Spleen (tissue), 11 donors: ENCODE measurements around the gene MMRN2. TPM values are rescaled to one million over a fixed set of nuclear protein-coding genes. Genes with fewer than 3 reads are reported as not detected.
"Not testable (repeated sequence)": the region's sequence is repeated elsewhere in the genome, so short reads cannot be mapped to it uniquely, and the experiment has no call there.

ENCODE experiments used
- DNase-seq: peaks from one replicate; pipeline ENCODE4 v3.0.0-alpha.2; 2020
- H3K27ac ChIP-seq, 8 donors: fragments of 200-600 bp; sonication (generic) in 7 of 8; 1 replicate in 4 of 8; 2 replicates in 4 of 8; pipeline versions ENCODE4 v1.5.0 to v1.8.0; 2016 to 2021; ENCODE audit warnings: inconsistent platforms in 4 of 8, mild to moderate bottlenecking in 4 of 8, moderate library complexity in 1 of 8
- H3K27me3 ChIP-seq, 7 donors: fragments of 200-600 bp; sonication (generic) in 6 of 7; replicated peaks in 1 of 7; 1 replicate in 4 of 7; 2 replicates in 3 of 7; pipeline versions ENCODE4 v1.5.0 to v1.8.0; 2016 to 2021; ENCODE audit warnings: inconsistent platforms in 3 of 7, mild to moderate bottlenecking in 1 of 7
- H3K36me3 ChIP-seq, 6 donors: fragments of 200-600 bp; sonication (generic) in 5 of 6; 1 replicate in 4 of 6; 2 replicates in 2 of 6; pipeline versions ENCODE4 v1.5.0 to v1.8.0; 2016 to 2021; ENCODE audit warnings: inconsistent platforms in 2 of 6
- H3K4me1 ChIP-seq, 6 donors: fragments of 200-600 bp; sonication (generic) in 5 of 6; 1 replicate in 3 of 6; 2 replicates in 3 of 6; pipeline versions ENCODE4 v1.5.0 to v1.8.0; 2016 to 2021; ENCODE audit warnings: inconsistent platforms in 3 of 6
- H3K4me3 ChIP-seq, 8 donors: fragments of 200-600 bp; sonication (generic) in 7 of 8; 1 replicate in 4 of 8; 2 replicates in 4 of 8; pipeline versions ENCODE4 v1.5.0 to v1.8.0; 2016 to 2021; ENCODE audit warnings: inconsistent platforms in 4 of 8, mild to moderate bottlenecking in 4 of 8, moderate library complexity in 2 of 8
- H3K9me3 ChIP-seq, 8 donors: fragments of 200-600 bp; sonication (generic) in 7 of 8; 1 replicate in 4 of 8; 2 replicates in 4 of 8; pipeline versions ENCODE4 v1.5.0 to v1.8.0; 2016 to 2021; ENCODE audit warnings: inconsistent platforms in 4 of 8
- POLR2A ChIP-seq, 3 donors: fragments of 450-650 bp; IDR thresholded peaks; one replicate each; pipeline ENCODE4 v1.5.1; 2017; ENCODE audit warnings: antibody characterized with exemption in 3 of 3, mild to moderate bottlenecking in 1 of 3
- POLR2AphosphoS5 ChIP-seq, 3 donors: sonication (generic); formaldehyde crosslinking; IDR thresholded peaks; one replicate each; pipeline ENCODE4 v1.5.1; 2017; ENCODE audit warnings: antibody characterized with exemption in 3 of 3
- WGBS, 5 donors: extraction: QIAGEN DNeasy Blood & Tissue Kit in 3 of 5; methylation state at CpG; one replicate each; pipeline versions ENCODE4 v1.1.5 to v1.1.7; 2013 to 2018; 5-methylcytosine and 5-hydroxymethylcytosine counted together
- intact Hi-C: fragments of 100-400 bp; cut with DNase I; formaldehyde crosslinking; loops from one replicate; pipeline ENCODE4 v1.15.0; 2023; ENCODE audit warnings: low total_unique reads
- polyA plus RNA-seq, 3 donors: library from polyadenylated mRNA; stranded (reverse); fragments of 200-250 nt; gene quantifications; one replicate each; pipeline ENCODE4 v1.2.1, GENCODE V29; 2013
- total RNA-seq, 7 donors: library from RNA; depleted of rRNA in 3 of 7; stranded (reverse); fragments of >200 nt in 3 of 7; fragmentation: NEBNext Ultra II Directional in 4 of 7; extraction: Animal tissue kit (Norgen Biotek cat#: 25700) in 4 of 7; gene quantifications; one replicate each; pipeline versions ENCODE4 v1.1.0 to v1.2.1, GENCODE V29; 2016 to 2021
- TF ChIP-seq, protein P1 (sequence below), 11 experiments: fragments of 200-600 bp in 7 of 11; fragments of 450-650 bp in 4 of 11; sonication (generic) in 4 of 11; IDR thresholded peaks in 8 of 11; conservative IDR thresholded peaks in 3 of 11; 1 replicate in 7 of 11; 2 replicates in 4 of 11; pipeline versions ENCODE4 v1.4.0 to v1.8.0; 2016 to 2021; ENCODE audit warnings: antibody characterized with exemption in 11 of 11, inconsistent platforms in 4 of 11, mild to moderate bottlenecking in 1 of 11
- donor health status: healthy with polysubstance abuse.
- donor health status: DM: no; HTN: no; CAD: no; lungs with moderate emphysema.
- donor health status: DM: no; HTN: no; CAD: no.
- donor health status: Bipolar disorder and iron deficiency.
- donor health status: healthy.
- donor health status: DM: no; HTN: no; CAD: no.
- donor health status: DM: yes; HTN: yes; CAD: no.

MMRN2 gene
- total and polyA plus RNA-seq, 10 donors, result 4.8 to 120 (median 77.0) TPM

DNA sequence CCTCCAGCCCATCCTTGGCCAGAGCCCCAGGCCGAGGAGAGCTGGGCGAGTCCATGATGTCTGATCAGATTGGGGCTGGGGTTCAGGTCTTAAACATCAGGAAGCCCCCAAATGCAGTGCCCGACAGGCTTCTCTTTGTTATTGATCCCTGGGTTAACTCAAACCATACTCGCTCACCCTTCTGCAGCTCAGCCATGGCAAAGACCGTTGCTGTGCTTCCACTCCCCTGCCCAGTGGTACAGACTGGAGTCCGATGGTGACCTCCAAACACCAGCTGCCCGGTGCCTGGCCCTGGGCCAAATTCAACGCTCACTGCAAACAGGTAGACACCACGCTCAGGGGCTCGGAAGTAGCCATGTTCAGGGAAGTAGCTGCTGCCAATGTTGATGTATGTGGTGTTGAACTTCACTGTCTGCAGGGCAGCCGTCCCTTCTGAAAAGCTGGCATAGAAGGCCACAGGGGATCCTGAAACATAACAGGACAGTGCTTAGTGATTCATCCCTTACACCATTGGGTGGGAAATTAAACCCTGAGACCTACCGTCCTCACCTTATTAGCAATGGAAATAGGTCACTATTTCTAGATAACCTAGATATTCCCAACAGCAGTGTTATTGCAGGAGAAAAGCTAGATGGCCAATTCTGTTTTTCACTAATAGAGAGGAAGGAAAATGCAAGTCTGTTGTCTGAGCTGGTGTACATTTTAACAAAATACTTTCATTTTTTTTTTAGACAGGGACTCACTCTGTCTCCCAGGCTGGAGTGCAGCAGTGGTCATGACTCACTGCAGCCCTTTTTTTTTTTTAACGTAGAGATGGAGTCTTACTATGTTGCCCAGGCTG is 20.5 kb downstream of the MMRN2 start:
- Histone ChIP-seq H3K27ac (no peak overlapping the region), H3K36me3 (peaks cover 0 to 59% (median 5%) of the 10 kb centered on the region in 6 donors), H3K4me3 (no peak overlapping the region), H3K27me3 (no peaks in the 10 kb centered on the region), H3K9me3 (no peaks in the 10 kb centered on the region), H3K4me1 (peaks cover 4 to 33% (median 15%) of the 10 kb centered on the region in 6 donors)
- intact Hi-C loops, result no loop called here
- WGBS, 5 donors, result 80 to 90% (median 83%) methylated on average over 7 to 13 of the region's 13 CpGs
- TF ChIP-seq, protein P1, sequence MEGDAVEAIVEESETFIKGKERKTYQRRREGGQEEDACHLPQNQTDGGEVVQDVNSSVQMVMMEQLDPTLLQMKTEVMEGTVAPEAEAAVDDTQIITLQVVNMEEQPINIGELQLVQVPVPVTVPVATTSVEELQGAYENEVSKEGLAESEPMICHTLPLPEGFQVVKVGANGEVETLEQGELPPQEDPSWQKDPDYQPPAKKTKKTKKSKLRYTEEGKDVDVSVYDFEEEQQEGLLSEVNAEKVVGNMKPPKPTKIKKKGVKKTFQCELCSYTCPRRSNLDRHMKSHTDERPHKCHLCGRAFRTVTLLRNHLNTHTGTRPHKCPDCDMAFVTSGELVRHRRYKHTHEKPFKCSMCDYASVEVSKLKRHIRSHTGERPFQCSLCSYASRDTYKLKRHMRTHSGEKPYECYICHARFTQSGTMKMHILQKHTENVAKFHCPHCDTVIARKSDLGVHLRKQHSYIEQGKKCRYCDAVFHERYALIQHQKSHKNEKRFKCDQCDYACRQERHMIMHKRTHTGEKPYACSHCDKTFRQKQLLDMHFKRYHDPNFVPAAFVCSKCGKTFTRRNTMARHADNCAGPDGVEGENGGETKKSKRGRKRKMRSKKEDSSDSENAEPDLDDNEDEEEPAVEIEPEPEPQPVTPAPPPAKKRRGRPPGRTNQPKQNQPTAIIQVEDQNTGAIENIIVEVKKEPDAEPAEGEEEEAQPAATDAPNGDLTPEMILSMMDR (IDR thresholded peaks at IDR 0.05 in 8 of 11, conservative IDR thresholded peaks at IDR 0.05 in 3 of 11), result no peak
- TF ChIP-seq POLR2AphosphoS5 (IDR thresholded peaks at IDR 0.05) (peak in 1 of 3 donors; percentile 20), POLR2A (IDR thresholded peaks at IDR 0.05) (no peak)
- no peak for DNase-seq

DNA sequence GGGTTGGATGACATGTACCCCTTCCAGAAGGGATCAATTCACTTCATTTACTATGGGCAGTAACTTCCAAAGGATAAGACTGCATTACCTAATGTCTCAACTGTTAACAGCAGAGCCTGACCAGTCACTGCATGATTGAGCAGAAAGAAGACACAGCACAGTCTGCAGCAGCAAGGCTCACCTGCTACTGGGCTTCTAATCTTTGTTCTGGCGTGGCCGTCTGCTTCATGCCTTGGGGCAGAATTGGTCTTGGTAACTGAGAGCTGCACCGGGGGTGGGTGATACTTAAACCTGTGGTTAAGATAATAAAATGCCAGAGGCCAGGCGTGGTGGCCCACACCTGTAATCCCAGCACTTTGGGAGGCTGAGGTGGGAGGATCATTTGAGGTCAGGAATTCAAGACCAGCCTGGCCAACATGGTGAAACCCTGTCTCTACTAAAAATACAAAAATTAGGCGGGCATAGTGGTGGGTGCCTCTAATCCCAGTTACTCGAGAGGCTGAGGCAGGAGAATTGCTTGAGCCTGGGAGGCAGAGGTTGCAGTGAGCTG is 23.2 kb downstream of the MMRN2 start:
- intact Hi-C loops, DNase-seq, H3K4me3 ChIP-seq, H3K4me1 ChIP-seq, H3K27me3 ChIP-seq, H3K9me3 ChIP-seq, H3K27ac ChIP-seq: not testable (repeated sequence)
- WGBS, 5 donors, result 83 to 91% (median 86%) methylated on average over 6 of the region's 6 CpGs
- H3K36me3 ChIP-seq, result peaks cover 0 to 74% (median 5%) of the 10 kb centered on the region in 6 donors

DNA sequence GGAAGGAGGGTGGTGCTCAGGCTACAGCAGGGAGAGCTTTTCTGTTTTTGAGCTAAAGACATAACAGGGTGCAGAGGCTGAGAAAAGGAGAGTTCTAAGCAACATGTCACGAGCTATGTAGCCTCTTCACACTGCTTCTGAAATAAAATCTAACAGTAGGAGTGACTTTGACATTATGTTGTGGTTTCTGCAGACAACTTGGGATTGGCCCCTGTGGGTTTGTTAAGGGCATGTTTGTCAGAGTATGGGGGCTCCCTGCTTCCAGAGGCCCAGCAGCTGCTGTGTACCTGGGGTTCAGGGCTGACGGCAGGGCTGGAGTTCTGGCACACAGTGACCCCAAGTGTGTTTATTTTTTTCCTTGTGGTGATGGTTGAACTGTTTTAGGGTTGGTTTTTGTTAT is 24.7 kb downstream of the MMRN2 start:
- H3K4me3 ChIP-seq, result no peak overlapping the region
- no peak for DNase-seq
- H3K27ac ChIP-seq, result no peak overlapping the region
- no peaks in the 10 kb centered on the region for H3K9me3 ChIP-seq
- peaks cover 0 to 70% (median 6%) of the 10 kb centered on the region in 6 donors for H3K36me3 ChIP-seq
- WGBS, 5 donors, result 73 to 86% (median 78%) methylated on average over 2 of the region's 2 CpGs
- TF ChIP-seq POLR2AphosphoS5 (IDR thresholded peaks at IDR 0.05) (no peak), POLR2A (IDR thresholded peaks at IDR 0.05) (no peak)
- TF ChIP-seq, protein P1 (IDR thresholded peaks at IDR 0.05 in 8 of 11, conservative IDR thresholded peaks at IDR 0.05 in 3 of 11), result no peak
- intact Hi-C loops, result no loop called here
- H3K27me3 ChIP-seq, result no peaks in the 10 kb centered on the region
- H3K4me1 ChIP-seq, result no peaks in the 10 kb centered on the region

DNA sequence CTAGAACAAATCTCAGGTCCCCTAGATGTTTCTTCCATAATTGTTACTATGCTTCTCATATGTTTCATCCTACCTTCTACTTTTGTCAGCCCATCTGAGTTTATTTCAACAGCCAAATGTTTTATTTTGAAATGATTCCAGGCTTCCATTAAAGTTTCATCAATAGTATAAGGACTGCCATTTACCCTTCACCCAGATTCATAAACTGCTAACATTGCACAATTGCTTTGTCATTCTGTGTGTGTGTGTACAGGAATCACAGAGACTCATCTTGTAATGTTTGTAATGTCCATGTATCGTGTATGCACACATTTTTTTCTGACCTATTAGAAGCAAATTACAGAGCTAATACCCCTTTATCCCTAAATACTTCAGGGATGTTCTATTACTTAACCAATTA is 25.5 kb downstream of the MMRN2 start:
- Histone ChIP-seq H3K4me1 (no peaks in the 10 kb centered on the region), H3K4me3 (no peak overlapping the region), H3K9me3 (no peaks in the 10 kb centered on the region), H3K36me3 (peaks cover 0 to 62% (median 6%) of the 10 kb centered on the region in 6 donors), H3K27ac (no peak overlapping the region), H3K27me3 (no peaks in the 10 kb centered on the region)
- 67 to 83% (median 80%) methylated on average over 1 of the region's 1 CpG for WGBS, 5 donors
- TF ChIP-seq POLR2A (IDR thresholded peaks at IDR 0.05) (no peak), POLR2AphosphoS5 (IDR thresholded peaks at IDR 0.05) (no peak)
- TF ChIP-seq, protein P1 (IDR thresholded peaks at IDR 0.05 in 8 of 11, conservative IDR thresholded peaks at IDR 0.05 in 3 of 11), result no peak
- no peak for DNase-seq
- intact Hi-C loops, result no loop called here
